ENCODE data around the gene NEK1. TPM values are rescaled to one million over a fixed set of nuclear protein-coding genes. Genes with fewer than 3 reads are reported as not detected.

Gene NEK1
- total and polyA plus RNA-seq, 2 experiments from 2014 or later, result 9.3 to 19.5 TPM

DNA sequence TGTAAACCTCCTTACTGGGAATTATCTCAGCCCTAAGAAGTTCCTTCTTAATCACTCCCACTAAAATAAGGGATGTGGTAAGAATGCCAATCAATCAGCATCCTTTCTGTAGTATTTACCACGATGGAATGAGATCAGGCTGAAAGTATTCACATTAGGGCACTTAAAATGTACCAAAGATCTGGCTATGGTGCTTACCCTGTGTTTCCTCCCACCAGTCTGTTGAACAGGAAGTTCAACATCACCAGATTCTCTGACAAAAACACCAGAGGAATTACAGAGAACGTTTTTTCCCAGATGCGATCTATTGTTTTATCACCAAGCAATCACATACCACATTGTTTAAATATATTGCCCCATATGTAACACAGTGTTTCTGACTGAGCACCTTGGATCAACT is 5.9 kb upstream of the NEK1 start (continued):
- TF ChIP-seq, protein P1, sequence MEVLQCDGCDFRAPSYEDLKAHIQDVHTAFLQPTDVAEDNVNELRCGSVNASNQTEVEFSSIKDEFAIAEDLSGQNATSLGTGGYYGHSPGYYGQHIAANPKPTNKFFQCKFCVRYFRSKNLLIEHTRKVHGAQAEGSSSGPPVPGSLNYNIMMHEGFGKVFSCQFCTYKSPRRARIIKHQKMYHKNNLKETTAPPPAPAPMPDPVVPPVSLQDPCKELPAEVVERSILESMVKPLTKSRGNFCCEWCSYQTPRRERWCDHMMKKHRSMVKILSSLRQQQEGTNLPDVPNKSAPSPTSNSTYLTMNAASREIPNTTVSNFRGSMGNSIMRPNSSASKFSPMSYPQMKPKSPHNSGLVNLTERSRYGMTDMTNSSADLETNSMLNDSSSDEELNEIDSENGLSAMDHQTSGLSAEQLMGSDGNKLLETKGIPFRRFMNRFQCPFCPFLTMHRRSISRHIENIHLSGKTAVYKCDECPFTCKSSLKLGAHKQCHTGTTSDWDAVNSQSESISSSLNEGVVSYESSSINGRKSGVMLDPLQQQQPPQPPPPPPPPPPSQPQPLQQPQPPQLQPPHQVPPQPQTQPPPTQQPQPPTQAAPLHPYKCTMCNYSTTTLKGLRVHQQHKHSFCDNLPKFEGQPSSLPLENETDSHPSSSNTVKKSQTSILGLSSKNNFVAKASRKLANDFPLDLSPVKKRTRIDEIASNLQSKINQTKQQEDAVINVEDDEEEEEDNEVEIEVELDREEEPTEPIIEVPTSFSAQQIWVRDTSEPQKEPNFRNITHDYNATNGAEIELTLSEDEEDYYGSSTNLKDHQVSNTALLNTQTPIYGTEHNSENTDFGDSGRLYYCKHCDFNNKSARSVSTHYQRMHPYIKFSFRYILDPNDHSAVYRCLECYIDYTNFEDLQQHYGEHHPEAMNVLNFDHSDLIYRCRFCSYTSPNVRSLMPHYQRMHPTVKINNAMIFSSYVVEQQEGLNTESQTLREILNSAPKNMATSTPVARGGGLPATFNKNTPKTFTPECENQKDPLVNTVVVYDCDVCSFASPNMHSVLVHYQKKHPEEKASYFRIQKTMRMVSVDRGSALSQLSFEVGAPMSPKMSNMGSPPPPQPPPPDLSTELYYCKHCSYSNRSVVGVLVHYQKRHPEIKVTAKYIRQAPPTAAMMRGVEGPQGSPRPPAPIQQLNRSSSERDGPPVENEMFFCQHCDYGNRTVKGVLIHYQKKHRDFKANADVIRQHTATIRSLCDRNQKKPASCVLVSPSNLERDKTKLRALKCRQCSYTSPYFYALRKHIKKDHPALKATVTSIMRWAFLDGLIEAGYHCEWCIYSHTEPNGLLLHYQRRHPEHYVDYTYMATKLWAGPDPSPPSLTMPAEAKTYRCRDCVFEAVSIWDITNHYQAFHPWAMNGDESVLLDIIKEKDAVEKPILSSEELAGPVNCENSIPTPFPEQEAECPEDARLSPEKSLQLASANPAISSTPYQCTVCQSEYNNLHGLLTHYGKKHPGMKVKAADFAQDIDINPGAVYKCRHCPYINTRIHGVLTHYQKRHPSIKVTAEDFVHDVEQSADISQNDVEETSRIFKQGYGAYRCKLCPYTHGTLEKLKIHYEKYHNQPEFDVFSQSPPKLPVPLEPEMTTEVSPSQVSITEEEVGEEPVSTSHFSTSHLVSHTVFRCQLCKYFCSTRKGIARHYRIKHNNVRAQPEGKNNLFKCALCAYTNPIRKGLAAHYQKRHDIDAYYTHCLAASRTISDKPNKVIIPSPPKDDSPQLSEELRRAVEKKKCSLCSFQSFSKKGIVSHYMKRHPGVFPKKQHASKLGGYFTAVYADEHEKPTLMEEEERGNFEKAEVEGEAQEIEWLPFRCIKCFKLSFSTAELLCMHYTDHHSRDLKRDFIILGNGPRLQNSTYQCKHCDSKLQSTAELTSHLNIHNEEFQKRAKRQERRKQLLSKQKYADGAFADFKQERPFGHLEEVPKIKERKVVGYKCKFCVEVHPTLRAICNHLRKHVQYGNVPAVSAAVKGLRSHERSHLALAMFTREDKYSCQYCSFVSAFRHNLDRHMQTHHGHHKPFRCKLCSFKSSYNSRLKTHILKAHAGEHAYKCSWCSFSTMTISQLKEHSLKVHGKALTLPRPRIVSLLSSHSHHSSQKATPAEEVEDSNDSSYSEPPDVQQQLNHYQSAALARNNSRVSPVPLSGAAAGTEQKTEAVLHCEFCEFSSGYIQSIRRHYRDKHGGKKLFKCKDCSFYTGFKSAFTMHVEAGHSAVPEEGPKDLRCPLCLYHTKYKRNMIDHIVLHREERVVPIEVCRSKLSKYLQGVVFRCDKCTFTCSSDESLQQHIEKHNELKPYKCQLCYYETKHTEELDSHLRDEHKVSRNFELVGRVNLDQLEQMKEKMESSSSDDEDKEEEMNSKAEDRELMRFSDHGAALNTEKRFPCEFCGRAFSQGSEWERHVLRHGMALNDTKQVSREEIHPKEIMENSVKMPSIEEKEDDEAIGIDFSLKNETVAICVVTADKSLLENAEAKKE (CRISPR knock-in tag; IDR thresholded peaks at IDR 0.05), result no peak
- TF ChIP-seq POLR2AphosphoS5 (IDR thresholded peaks at IDR 0.05; ENCODE audit: low read depth) (no peak), JUNB (IDR thresholded peaks at IDR 0.05; ENCODE audit: unreplicated experiment) (no peak), CREB1 (CRISPR knock-in tag; IDR thresholded peaks at IDR 0.05; ENCODE audit: low read depth) (no peak), EZH2 (IDR thresholded peaks at IDR 0.05; ENCODE audit: low read depth, unreplicated experiment) (no peak), STAT1 (IDR thresholded peaks at IDR 0.05; ENCODE audit: unreplicated experiment) (no peak), NANOG (IDR thresholded peaks at IDR 0.05; ENCODE audit: borderline replicate concordance) (no peak)
- TF ChIP-seq, protein P2, sequence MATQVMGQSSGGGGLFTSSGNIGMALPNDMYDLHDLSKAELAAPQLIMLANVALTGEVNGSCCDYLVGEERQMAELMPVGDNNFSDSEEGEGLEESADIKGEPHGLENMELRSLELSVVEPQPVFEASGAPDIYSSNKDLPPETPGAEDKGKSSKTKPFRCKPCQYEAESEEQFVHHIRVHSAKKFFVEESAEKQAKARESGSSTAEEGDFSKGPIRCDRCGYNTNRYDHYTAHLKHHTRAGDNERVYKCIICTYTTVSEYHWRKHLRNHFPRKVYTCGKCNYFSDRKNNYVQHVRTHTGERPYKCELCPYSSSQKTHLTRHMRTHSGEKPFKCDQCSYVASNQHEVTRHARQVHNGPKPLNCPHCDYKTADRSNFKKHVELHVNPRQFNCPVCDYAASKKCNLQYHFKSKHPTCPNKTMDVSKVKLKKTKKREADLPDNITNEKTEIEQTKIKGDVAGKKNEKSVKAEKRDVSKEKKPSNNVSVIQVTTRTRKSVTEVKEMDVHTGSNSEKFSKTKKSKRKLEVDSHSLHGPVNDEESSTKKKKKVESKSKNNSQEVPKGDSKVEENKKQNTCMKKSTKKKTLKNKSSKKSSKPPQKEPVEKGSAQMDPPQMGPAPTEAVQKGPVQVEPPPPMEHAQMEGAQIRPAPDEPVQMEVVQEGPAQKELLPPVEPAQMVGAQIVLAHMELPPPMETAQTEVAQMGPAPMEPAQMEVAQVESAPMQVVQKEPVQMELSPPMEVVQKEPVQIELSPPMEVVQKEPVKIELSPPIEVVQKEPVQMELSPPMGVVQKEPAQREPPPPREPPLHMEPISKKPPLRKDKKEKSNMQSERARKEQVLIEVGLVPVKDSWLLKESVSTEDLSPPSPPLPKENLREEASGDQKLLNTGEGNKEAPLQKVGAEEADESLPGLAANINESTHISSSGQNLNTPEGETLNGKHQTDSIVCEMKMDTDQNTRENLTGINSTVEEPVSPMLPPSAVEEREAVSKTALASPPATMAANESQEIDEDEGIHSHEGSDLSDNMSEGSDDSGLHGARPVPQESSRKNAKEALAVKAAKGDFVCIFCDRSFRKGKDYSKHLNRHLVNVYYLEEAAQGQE (IDR thresholded peaks at IDR 0.05; ENCODE audit: unreplicated experiment), result no peak
